Esophagus muscularis mucosa (tissue), 3 donors: ENCODE measurements around the gene MAPK7.

Experiments used
- CTCF ChIP-seq, 3 experiments: fragments of 200-600 bp in 2 of 3; fragments of 450-650 bp in 1 of 3; sonication (generic) in 2 of 3; IDR thresholded peaks; one replicate each; pipeline ENCODE4 v1.5.1; 2017 to 2019; ENCODE audit warnings: antibody characterized with exemption in 3 of 3, mild to moderate bottlenecking in 2 of 3, moderate library complexity in 1 of 3
- POLR2A ChIP-seq: fragments of 450-650 bp; IDR thresholded peaks from one replicate; pipeline ENCODE4 v1.6.1; 2017; ENCODE audit warnings: antibody characterized with exemption, moderate library complexity, mild to moderate bottlenecking, low read depth
- POLR2AphosphoS5 ChIP-seq, 2 donors: sonication (generic); formaldehyde crosslinking; IDR thresholded peaks; one replicate each; pipeline ENCODE4 v1.6.1; 2017; ENCODE audit warnings: antibody characterized with exemption in 2 of 2

GRCh38 chr17:19418251-19418992 lies 40.1 kb downstream of the MAPK7 start:
- no peak for TF ChIP-seq POLR2A
- no peak for TF ChIP-seq CTCF (IDR thresholded peaks at IDR 0.05)
- TF ChIP-seq POLR2AphosphoS5 (IDR thresholded peaks at IDR 0.05): no peak
